Endometrium (tissue), 2 donors: ENCODE results near the gene ADRA1B.
"Not testable (repeated sequence)": the region's sequence is repeated elsewhere in the genome, so short reads cannot be mapped to it uniquely, and the experiment has no call there.

Source experiments
- FAIRE-seq: peaks from 2 replicates; lab custom pipeline; 2012; peaks lifted over from hg19 to GRCh38; lab: Jason Lieb, UNC
- donor health status: control.
- donor health status: control.

The ADRA1B gene

DNA sequence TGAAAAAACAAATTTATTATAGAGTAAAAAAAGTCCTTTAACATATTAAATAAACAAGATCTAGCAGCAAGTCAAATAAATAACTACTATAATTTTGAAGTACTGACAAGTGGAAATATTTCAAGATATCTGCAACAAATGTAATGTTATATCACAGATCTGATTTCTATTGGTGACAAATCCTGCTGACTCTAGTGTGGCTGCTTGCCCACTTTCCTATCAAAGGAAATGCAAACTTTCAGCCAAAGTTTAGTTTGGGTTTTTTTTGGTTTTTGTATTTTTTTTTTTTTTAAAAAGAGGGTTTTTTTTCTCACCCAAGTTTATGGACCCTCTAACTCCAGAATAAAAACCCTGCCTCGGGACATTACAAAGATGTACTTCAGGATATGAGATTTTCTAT lies 12.9 kb downstream of the ADRA1B start:
- no peak for FAIRE-seq

- no peak for FAIRE-seq
Measured at GRCh38 chr5:159933531-159934485, 17.5 kb downstream of the ADRA1B start.

- FAIRE-seq, result no peak
Measured at GRCh38 chr5:159935946-159936345, 19.7 kb downstream of the ADRA1B start.

DNA sequence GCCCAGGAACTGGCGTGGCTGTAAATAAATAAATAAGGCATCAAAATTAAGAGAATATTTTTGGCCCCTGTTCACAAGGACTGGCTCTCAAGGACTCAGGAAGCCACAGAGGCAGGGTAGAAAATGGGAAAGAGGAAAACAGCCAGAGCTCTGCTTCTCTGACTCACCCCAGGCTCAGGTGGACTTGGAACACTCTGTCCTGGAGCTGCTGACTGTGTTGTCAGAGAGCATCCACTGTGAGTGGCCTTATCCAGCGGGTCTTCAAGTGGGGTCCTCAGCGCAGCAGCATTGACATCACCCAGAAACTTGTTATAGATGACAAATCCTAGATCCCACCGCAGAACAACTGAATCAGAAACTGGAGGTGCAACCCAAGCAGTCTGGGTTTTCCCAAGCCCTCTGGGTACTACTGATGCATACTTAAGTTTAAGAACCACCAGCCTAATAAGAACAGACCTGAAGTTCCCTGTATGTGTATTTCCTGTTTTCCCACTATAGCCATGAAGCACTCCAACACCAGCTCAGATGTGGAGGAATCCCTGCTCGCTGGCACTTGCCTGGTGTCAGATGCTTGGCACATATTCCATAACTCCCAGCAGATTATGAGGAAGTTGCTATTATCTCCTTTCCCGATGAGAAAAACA lies 20.5 kb downstream of the ADRA1B start:
- no peak for FAIRE-seq

DNA sequence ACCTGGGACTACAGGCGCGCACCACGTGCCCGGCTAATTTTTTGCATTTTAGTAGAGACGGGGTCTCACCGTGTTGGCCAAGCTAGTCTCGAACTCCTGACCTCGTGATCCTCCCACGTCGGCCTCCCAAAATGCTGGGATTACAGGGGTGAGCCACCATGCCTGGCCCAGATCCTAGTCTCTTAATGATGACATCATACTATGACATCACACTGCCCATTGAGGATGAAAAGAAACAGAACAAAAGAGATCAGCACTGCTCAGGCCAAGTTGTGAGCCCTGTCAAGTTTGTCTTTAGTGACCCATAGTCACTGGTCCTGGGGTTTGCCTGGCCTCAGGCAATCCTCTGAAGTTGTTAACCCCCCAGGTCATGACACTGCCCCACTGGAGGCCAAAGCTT lies 21.3 kb downstream of the ADRA1B start:
- no peak for FAIRE-seq

GRCh38 chr5:159943326-159943725 lies 27.0 kb downstream of the ADRA1B start:
- no peak for FAIRE-seq

GRCh38 chr5:159944056-159944600 lies 27.8 kb downstream of the ADRA1B start:
- no peak for FAIRE-seq

- FAIRE-seq, result no peak
Measured at GRCh38 chr5:159945359-159945758, 29.1 kb downstream of the ADRA1B start.

GRCh38 chr5:159947708-159948358 lies 31.6 kb downstream of the ADRA1B start:
- no peak for FAIRE-seq

- no peak for FAIRE-seq
Measured at GRCh38 chr5:159951387-159951786, 35.1 kb downstream of the ADRA1B start.

GRCh38 chr5:159951834-159952233 lies 35.6 kb downstream of the ADRA1B start:
- no peak for FAIRE-seq

GRCh38 chr5:159953609-159954008 lies 37.3 kb downstream of the ADRA1B start:
- FAIRE-seq, result no peak

DNA sequence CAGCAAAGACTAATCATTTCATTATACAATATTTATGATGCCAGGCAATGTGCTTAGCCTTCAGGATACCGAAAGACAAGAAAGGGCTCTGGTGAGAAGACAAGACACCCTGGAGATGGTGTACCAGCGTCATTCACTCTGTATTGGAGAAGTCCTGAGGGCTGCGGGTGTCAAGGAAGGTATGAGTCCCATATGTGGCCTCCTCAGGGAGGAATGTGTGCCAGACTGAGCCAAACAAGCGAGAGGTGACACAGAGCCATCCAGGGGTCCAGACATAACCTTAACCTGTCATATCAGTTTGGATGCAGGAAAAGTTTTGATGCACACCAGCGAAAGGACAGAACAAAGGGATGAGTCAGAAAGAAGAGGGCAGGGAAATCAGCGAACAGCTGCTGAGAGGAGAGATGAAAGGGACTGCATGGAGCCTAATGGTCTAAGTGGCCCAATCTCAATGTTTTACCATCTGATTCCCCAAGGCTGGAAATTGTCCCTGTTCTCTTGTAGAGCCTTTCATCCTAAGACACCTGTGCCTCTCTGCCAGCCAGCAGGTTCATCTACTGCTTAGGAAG lies 38.9 kb downstream of the ADRA1B start:
- FAIRE-seq, result no peak

DNA sequence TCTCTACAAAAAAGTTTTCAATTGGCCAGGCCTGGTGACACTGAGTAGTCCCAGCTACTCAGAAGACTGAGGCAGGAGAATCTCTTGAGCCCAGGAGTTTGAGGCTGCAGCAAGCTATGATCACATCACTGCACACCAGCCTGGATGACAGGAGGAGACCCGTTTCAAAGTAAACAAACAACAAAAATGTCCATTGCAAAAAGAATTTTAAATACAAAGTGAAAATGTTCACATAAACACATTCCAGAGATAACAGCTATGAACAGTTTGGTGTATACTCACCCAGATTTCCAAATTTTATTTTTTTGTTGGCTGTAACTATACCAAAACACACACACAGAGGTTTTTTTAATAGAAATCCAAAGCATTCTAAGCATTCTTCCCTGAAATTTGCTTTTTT lies 39.8 kb downstream of the ADRA1B start:
- no peak for FAIRE-seq

DNA sequence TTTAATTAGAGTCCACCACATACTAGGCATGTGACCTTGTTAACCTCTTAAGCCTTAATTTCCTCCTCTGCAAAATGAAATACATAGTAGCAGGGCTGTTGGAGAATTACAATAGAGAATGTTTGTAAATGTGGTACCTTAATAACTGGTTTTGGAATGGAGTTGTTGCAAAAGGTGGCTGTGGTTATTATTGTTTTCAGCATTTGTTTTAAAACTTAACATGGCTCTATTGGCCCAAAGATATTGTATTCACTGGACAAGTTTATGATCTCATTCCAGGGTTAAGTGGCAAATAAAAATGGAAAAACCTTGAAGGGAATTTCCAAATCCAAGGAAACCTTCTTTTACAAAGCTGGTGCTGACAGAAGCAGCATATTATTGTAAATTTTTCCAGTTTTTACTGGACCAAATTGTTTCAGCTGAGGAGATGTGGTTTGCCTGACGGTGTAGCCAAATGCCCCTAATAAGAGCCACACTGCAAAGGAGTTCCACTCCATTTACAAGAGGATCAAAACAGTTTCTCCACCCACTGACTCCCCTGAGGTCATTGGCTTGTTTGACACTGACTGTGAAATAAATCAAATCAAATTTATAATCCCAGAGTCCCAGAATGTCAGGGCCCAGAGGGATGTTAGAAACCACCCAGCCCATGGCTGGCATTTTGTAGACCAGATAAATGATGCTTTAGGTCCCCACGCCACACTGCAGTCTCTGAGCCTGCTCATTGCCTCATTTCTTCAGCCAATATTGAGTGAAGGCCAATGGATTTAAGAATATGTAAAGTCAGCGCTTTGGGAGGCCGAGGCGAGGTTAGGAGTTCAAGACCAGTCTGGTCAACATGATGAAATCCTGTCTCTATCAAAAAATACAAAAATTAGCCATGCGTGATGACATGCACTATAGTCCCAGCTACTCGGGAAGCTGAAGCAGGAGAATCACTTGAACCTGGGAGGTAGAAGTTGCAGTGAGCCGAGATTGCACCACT lies 45.2 kb downstream of the ADRA1B start:
- FAIRE-seq, result no peak

- no peak for FAIRE-seq
Measured at GRCh38 chr5:159962214-159962613, 45.9 kb downstream of the ADRA1B start.

DNA sequence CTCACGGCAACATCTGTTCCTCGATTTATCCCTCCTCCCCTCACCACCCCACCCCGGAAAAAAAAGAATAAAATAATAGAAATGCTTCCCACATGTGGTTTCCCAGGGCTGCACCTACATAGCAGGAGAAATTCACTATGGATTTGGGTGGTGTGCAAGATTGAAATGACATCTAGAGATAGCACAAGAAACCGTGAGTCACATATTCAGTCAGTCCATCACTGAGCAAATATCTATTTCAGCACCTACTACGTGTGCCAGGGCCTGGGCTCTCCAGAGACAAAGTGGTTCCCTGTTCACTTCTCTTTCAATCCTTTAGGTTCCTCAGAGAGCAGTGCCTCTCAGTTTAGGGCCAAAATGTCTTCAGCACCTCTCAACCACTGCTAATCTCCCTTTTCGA lies 47.7 kb downstream of the ADRA1B start:
- FAIRE-seq, result no peak

- no peak for FAIRE-seq
Measured at GRCh38 chr5:159965031-159965837, 49.0 kb downstream of the ADRA1B start.

GRCh38 chr5:159965838-159966128 lies 49.5 kb downstream of the ADRA1B start:
- not testable (repeated sequence) for FAIRE-seq

DNA sequence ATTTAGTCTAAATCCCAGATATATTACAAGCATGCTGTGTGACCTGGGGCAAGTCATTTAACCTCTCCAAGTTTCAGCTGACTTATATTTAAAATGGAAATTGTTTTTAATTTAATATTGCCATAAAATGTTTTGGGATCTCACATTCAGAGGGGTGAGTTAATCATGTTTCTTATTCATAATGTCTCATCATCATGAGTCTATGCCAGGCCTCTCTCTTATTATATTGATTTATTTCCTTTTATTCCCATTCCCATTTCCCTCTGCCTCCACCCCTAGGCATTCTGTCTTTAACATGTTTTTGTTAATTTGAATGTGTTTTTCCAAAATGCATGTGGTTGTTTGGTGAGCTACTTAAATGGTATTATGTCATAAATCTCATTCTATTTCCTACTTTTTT lies 53.7 kb downstream of the ADRA1B start:
- FAIRE-seq, result no peak
